HG03039 (cell line): Measurements from ENCODE around the gene MPRIP.

Experiments
- ATAC-seq: cut with Tn5 transposase; IDR thresholded peaks from one replicate; pipeline ENCODE4 v1.9.1; 2021; ENCODE audit warnings: mild to moderate bottlenecking, moderate library complexity; ENCODE audit not compliant: unreplicated experiment

Gene MPRIP

DNA sequence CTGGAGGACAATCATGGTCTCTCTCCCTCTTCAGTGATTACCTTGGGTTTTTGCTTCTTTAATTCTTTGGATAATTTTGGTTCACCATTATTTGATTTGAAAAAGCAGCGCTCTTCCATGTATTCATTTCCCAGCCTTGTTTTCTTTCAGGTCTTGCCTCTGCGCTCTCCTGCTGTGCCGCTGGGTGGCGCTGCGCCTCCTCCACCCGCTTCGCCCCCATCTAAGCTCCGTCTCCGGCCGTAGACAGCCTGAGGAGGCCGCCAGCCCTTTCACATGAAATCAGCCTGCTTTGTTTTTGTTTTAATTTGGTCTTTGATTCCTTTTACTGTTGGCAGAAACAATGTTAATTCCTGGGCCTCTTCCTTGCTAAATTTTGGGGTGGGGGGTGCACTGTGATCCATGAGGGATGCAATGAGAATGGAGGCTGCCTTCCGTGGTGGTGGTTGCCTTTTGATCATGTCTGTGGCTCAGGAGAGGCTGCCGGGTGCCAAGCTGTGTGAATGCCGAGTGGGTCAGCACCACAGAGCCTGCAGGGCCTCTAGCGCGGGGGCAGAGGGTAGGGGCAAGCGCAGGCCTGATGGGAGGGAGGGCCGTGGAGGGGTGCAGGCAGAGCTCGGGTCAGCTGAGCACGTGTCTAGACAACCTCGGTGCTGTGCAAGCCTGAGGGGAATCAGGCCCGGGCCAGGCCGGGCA, 99.7 kb downstream of the MPRIP start:
- no peak for ATAC-seq

DNA sequence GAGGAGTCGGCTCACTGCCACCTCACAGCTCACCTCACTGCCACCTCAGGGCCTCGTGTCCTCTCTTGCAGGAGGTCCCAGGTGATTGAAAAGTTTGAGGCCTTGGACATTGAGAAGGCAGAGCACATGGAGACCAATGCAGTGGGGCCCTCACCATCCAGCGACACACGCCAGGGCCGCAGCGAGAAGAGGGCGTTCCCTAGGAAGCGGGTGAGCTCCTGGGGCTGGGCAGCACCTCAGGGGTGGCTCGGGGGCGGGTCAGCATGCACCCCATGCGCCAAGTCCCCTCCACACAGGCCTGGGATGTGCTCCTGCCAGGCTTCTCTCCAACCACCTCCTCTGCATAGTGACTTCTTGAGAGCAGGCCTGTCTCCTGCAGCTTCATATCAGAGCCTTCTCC, 100.3 kb downstream of the MPRIP start:
- ATAC-seq = no peak

DNA sequence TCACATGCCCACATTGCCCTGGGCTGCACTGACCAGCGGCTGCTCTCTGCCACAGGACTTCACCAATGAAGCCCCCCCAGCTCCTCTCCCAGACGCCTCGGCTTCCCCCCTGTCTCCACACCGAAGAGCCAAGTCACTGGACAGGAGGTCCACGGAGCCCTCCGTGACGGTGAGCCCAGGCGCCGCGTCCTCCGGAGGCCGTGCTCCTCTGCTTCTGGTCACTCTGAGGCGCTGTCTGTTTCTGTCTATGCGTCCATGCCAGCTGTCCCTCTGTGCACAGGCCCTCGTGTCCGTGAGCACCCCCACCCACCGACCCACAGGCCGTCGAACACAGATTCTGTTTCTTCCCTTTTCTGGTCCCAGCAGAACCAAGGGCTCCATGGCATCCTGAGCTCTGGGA, 101.2 kb downstream of the MPRIP start:
- ATAC-seq = no peak

DNA sequence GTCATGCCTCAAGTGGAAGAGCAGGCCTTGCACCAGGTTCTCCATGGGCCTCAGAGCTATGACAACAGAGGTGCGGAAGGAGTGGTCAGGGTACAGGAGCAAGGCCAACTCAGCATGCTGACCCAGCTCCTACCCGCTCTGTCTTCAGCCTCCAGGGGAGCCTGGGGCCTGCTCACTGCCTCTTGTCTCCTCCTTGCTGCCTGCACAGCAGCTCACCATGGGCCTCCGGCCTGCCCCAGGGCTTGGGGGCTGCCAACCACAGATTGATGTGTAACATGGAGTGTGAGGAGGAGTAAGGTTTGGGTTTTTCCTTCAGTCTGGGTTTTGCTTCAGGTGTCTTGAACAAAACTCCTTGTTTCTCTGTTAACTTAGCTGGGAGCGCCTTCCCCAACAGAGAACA, 101.8 kb downstream of the MPRIP start:
- no peak for ATAC-seq

DNA sequence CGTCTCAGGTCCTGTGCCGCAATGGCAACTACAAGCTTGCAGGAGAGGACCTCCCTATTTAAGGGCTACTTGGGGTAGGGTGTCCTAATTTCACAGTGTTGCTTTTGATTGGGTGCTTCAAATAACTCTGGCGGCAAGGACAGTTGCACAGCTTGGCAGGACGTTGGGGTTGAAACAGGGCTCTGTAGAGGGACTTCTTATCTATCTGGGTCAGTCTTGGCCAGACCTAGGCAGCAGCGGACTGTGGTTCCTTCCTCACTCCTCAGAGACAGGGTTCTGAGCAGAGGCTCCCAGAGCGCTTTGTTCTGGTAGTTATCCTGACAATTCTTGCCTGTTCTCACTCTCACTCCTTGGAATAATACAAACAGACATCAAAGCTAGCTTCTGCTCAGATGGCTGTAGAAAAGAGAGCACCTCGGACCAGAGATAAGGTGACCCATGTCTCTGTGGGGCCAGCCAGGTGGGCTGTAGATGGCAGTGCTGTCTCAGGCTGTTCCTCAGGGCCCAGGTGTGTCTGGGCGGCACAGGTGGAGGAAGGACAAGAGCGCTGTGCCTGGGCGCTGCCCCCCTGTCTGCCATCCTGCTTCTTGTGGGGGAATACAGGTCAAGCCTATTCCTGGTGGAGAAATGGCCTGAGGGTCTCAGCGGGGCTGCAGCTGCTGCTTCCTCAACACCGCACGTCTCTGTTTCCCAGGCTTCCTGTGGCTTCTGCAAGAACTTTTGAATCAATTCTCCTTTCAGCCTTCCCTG, 102.8 kb downstream of the MPRIP start:
- ATAC-seq = no peak

DNA sequence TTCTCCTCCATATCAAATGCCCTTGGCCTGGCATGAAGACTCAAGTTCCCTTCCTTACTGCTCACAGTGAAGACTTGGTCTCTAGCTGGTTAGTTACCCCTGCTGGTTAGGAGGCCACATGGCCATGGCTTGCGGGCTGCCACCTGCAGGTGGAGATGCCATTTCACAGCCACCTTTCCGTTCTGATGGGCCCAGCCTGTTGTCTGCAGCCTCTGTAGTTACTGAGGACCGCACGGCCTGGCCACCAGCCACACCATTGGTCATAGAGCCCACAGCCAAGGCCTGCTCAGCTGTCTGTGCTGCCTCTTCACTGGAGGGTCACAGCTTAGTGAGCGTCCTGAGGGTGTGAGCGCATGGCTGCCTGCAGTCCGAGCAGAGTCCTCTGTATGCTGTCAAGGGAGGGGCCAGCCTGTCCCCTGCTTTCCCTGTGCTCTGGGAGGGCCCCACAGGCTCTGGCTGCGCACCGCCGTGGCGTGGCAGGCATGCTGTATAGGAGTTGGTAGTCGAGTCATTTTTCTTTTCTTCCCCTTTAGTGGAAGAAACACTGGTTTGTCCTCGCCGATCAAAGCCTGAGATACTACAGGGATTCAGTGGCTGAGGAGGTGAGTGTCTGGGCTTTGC, 104.6 kb downstream of the MPRIP start:
- no peak for ATAC-seq

DNA sequence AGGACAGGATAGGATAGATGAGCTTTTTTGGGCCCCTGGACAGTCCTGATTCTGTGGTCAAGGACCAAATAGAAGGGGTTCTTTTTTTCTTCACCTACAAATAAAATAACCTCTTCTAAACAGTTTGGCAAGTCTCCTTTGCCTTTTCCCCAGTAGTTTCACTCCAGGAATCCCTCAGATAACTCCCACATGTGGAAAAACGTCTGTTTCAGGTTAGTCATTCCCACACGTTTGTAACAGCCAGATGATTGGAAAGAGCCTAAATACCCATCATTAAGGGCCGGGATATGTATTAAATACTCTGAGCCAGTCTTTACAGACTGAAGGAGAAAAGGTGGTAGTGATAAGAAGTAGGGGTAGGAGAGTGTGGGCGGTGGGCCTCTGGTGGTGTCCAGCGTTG, 105.6 kb downstream of the MPRIP start:
- ATAC-seq = no peak

DNA sequence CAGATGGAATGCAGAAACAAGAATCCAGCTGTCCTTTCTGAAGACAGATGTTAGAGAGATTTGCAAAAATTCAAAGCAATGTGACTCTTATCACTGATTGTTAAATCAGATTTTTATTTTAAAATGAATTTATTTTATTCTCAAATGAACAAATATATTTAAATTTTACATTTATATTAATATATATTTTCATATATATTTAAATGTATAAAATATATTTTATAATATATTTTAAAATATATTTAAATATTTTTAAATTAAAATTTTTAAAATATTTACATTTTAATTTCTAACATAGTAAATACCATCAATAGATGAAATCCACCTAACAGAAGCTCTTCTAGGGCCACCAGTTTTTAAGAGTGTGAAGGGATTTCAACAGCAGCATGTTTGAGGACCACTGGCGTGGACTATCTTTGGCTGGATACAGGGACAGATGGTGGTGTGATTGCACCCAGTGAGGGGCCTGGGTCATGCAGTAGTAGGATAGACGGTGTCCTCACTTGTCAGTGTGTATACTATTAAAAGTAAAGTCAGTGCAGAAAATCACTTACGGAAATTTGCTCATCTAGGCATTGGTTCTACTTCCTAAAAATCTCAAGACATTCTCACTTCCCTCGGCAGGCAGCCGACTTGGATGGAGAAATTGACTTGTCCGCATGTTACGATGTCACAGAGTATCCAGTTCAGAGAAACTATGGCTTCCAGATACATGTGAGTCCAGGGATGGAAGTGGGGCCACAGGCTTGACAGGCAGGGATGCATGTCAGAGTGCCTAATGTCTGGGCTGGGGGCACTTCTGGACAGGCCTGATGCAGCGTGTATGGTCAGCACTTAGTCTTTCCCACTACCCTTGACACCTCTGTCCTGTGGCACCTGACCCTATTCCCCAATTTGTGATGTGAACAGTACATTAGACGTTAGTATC, 107.5 kb downstream of the MPRIP start:
- ATAC-seq = no peak

DNA sequence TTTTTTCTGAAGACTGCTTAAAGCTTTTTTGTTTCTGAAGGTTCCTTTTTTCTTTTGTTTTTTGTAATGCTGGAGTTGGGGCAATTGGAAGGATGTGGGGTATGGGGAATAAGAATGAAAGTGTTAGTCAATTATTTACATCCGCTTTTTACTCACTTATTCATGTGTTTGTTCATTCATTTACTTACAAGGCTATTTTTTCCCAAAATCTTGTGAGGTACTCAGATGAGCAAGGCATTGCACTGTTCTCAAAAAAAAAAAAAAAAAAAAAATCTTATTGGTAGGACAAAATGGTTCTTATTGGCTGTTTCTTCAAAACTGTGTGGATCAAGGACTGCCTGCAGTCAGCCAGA, 108.2 kb downstream of the MPRIP start:
- no peak for ATAC-seq

DNA sequence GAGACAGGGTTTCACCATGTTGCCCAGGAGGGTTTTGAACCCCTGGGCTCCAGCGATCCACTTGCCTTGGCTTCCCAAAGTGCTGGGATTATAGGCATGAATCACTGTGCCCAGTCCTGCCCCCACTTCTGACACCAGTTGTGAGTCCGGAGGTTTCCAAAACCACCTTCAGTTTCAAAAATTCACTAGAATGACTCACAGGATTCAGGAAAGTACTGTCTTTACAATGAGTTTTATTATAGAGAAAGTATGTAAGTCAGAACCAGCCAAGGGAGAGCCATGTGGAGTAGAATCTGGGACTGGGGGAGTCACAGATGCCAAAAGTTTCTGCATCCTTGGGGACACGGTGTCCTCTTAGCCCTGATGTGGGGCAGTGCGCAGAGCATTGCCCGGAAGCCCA, 108.8 kb downstream of the MPRIP start:
- no peak for ATAC-seq

DNA sequence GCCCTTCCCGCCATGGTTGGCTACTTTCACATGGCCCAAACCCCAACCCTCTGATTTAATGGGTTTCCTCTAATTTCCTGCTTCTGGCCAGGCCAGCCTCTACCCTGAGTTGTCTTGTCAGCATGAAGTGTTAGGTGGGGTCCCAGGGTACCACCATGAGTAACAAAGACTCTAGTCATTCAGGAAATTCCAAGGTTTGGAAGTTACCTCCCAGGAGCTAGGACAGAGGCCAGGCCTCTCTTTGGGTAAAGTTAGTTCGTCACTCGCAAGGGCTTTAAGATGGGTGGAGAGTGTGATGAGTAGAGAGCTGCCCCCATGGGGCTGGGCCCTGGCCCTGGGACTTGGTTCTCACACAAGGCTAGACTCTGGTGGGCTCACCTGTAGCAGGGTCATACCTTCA, 109.3 kb downstream of the MPRIP start:
- no peak for ATAC-seq

DNA sequence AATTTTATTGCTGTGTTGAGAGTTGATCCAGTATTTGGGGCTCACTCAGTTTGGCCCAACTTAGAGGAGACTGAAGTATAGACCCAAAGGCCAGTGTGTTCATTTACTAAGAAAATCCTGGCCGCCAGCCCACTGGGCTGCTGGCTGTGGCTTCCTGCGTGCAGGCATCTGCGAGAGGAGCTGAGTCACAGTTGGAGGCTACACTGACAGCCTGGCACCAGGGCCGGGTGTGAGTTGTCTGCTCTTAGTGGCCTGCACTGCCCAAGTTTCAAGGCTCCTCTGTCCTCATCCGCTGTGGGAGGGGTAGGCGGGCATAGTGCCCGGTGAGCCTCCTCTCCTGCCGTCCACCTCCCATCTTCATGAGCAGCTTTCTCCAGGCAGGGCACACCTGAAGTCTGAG, 109.7 kb downstream of the MPRIP start:
- ATAC-seq = no peak

DNA sequence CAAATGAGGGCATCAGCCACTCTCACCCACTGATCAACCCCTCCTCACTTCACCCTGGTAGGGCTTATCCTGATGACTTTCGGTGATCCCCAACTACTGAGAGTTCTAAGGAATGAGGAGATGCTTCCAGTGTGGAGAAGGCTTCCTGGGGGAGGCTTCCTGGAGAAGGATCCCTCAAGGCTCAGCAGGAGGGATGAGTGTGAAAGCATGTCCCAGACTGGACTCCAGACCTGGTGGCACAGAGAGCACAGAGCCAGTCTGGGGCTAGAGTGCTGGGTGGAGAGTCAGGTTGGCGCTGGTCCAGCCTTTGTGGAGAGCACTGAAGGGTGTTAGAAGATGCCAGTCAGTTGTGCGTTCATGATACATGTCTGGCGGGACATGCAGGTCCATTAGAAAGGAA, 110.1 kb downstream of the MPRIP start:
- ATAC-seq = no peak

DNA sequence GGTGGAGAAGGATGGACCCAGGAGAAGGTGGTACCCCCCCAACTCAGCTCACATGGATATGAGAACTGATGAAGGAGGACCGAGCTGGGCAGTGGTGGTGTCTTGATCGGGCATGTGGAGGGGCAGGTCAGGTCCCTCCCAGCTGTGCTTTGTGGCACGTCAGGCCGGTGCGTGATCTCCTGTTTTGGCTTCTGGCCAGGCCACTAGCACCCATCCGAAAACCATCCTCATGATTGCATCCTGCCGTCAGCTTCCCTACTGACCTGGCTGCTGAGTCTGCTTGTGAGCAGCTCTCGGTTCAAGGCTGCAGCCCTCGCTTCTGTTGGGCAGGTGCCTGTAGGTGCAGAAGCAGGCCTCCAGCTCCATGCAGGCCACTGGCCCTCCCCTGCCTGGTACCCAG, 110.8 kb downstream of the MPRIP start:
- ATAC-seq = no peak

DNA sequence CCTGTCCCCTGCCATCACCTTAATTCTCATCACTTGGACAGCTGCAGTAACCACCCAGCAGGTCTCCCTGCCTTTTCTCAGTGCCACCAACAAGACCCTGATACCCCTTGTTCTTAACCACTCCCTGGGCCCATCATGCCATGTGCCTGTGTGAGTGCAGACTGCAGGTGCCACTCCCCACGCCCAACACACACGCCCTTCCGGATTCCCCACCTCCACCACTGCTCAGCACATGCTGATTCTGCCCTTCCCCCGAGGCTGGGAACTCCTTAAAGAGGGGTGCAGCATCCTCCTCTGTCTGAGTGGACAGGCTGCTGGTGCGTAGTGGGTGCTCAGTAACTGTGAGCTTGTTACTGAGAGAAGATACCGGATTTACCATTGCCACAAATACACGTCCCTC, 111.5 kb downstream of the MPRIP start:
- no peak for ATAC-seq

DNA sequence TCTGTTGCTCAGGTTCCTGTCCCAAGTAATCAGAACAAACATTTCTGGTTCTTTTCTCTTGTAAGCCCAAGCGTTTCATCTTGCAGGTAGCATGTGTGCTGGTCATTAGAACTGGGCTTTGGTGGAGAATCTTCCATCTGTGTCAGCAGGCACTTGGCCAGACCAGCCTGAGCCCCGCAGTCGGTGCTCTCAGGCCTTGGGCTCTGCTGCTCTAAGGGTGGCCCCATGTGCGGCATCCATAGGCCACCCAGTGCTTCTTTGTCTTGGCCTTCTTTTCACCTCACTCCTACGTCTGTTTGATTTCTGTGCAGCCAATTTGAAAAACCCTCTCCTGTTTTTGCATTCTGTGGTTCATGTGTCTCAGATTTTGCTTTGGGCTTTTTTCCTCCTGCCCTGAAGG, 112.3 kb downstream of the MPRIP start:
- ATAC-seq = no peak

DNA sequence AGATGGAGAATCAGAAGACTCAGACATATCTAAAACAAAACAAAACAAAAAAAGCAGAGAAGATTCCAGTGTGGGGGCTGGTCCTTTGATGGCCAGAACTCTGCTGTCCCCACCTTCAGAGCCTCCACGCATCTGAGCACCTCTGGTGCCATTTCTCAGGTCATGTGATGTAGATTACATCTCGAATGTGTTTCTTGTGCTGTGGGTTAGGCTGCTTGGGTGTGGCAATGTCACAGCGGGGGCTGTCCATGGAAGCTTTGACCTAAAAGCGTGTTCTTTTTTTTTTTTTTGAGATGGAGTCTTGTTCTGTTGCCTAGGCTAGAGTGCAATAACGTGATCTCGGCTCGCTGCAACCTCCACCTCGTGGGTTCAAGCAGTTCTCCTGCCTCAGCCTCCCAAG, 112.7 kb downstream of the MPRIP start:
- ATAC-seq = no peak

DNA sequence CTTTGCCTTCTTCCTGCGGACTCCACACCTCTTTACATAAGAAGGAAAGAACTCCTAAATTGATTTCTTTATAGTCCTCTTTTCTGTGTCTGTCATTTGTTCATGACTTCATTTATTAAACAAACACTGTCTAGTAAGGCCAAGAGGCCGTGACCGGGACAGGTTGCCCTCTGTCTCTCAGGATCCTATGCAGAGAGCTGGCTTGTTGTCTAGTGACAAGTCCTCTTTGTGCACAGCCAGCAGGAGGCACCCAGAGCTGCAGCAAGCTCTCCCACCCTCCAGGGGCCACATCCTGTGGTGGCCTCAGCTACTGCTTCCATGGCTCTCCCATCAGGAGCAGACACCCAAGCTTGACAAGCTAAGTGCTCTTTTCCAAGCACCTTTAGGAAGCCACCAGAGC, 113.3 kb downstream of the MPRIP start:
- no peak for ATAC-seq

DNA sequence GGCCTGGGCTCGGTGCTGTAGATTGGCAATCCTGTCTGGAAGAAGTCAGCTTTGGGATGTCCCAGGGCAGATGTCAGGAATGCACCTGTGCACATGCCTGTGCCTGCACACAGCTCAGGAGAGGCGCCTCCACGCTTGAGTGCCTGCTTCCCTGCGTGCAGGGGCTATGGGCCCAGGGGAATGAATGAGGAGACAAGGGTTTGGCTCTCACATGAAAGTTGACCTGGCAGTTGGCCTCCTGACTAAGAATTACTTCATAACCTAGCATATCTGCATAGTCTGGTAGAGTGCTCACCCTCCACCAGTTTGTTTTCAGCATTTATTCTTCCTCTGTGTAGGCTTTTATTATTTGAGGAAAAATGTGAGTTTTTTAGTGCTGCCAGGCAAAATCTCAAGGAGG, 113.8 kb downstream of the MPRIP start:
- no peak for ATAC-seq

DNA sequence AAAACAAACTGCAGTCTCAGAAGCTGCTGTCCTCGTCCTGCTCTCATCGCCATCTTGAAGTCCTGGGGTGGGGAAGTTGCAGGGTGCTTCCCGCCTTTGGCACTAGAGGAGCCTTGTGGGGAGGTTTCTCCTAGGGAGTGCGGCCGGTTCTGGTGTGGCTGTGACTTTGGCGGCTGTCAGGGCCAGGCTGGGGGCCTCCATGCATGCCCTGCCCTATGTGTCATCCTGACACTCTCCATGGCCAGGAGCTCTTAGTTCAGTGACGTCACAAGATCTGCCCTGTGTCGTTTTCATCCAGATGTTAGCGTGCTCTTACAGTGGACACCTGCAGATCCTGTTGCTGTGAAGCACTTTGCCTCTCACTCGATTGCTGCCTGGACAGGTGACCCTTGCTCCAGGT, 114.3 kb downstream of the MPRIP start:
- ATAC-seq = no peak

DNA sequence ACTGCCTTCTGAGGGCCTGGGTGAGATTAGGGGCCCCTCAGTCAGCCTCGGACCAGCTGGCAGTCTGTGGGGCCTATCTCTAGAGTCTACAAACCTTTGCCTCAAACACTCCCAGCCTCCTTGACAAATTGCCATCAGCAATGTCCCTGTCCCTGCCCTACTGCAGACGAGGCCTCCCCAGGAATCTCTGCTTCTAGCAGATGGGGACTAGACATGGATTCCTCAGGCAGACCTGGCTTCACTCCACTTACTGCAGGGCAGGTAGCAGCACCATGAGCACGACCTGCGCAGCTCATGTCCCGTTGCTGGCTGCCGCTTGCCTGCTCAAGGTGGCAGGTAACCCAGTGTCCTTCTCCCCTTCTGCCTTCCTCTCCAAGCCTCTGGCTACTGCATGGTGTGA, 114.8 kb downstream of the MPRIP start:
- ATAC-seq = no peak
